ENCODE results near the gene MFAP1. TPM values are rescaled to one million over a fixed set of nuclear protein-coding genes. Genes with fewer than 3 reads are reported as not detected.
A peak's percentile ranks its signal among the peaks of the same experiment; 100 is the strongest.
"Not testable (repeated sequence)": the region's sequence is repeated elsewhere in the genome, so short reads cannot be mapped to it uniquely, and the experiment has no call there.

Gene MFAP1
- total and polyA plus RNA-seq, 2 donors = 18.7 to 35.9 TPM

DNA sequence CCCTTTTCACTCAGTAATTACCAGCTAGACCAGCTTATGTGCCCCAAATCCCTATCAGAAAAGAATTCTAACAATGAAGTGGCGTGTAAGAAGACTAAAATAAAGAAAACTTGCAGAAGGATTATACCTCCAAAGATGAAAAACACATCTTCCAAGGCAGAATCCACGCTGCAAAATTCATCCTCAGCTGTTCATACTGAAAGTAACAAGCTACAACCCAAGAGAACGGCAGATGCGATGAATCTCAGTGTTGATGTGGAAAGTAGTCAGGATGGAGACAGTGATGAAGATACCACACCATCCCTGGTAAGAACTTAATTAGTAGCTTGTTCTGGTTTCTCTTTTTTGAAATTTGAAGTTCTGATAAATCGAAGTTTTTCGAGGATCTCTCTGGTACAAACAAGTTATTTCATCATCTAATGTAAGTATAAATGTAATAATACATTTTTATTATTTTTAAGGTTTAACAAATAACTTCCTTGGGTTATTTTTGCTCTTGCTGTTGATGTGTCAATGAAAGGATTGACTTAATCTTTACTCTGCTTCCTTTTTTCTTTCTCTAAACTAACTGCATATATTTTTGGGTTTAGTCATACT lies 3.7 kb upstream of the MFAP1 start:
- H3K4me3 ChIP-seq (ENCODE audit: low read length in 2 of 2) = peak overlapping the region; percentile 75 to 83
- 63% methylated on average over 6 of the region's 6 CpGs for WGBS
- peaks cover 0 to 8% of the 10 kb centered on the region in 2 donors for H3K9me3 ChIP-seq (ENCODE audit: control insufficient read depth in 2 of 2, insufficient read depth in 1 of 2, low read length in 1 of 2)
- H3K27me3 ChIP-seq (ENCODE audit: control insufficient read depth in 2 of 2, insufficient read depth in 1 of 2, low read length in 1 of 2) = no peaks in the 10 kb centered on the region
- DNase-seq (ENCODE audit: low read depth in 6 of 9, low spot score in 9 of 9) = peak in 4 of 9 donors; percentile 11 to 36 (median 20)
- peaks cover 0 to 8% of the 10 kb centered on the region in 2 donors for H3K36me3 ChIP-seq (ENCODE audit: control insufficient read depth in 2 of 2, insufficient read depth in 2 of 2, low read length in 1 of 2)
- H3K4me1 ChIP-seq (ENCODE audit: control insufficient read depth in 2 of 2, insufficient read depth in 2 of 2, low read length in 2 of 2) = peaks cover 20 to 28% of the 10 kb centered on the region in 2 donors
- peak overlapping the region; percentile 36 to 65 for H3K27ac ChIP-seq (ENCODE audit: low read depth in 1 of 2, low read length in 1 of 2)

DNA sequence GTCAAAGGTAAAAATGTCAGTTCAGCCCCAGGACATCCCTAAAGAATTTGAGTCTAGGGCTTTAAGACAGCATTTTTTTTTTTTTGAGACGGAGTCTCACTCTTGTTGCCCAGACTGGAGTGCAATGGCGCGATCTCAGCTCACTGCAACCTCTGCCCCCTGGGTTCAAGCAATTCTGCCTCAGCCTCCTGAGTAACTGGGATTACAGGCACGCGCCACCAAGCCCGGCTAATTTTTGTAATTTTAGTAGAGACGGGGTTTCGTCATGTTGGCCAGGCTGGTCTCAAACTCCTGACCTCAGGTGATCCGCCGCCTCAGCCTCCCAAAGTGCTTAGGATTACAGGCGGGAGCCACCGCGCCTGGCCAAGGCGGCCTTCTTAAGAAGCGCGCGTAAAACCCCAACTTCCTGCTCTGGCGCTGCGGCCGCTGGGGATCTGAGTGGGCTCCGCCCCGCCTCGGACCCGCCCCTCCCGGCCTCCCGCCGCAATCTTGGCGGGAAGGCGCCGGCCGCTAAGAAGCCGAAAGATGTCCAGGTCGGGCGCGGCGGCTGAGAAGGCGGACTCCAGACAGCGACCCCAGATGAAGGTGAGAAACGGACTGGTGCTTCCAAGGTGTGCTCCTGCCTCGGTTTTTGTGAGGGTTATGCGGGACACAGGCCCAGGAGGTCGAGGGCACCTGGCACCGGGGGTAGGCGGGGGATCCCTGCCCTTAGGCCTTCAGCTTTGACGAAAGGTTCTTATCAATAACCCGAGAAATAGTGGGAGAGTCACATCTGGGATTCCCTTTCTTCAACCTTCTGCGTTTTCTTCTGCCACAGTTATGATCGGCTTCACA lies 2.2 kb upstream of the MFAP1 start, which contains the start of gene WDR76:
Gene WDR76, plus strand, starts transcription at position 495 of the 834 bp plus-strand sequence. Its CDS starts 31 bp downstream, at position 526.
- H3K27ac ChIP-seq (ENCODE audit: low read depth in 1 of 2, low read length in 1 of 2) = peak within 1 kb of the TSS; percentile 57 to 81
- H3K4me1 ChIP-seq (ENCODE audit: control insufficient read depth in 2 of 2, insufficient read depth in 2 of 2, low read length in 2 of 2) = peaks cover 21 to 31% of the 10 kb centered on the region in 2 donors

DNA sequence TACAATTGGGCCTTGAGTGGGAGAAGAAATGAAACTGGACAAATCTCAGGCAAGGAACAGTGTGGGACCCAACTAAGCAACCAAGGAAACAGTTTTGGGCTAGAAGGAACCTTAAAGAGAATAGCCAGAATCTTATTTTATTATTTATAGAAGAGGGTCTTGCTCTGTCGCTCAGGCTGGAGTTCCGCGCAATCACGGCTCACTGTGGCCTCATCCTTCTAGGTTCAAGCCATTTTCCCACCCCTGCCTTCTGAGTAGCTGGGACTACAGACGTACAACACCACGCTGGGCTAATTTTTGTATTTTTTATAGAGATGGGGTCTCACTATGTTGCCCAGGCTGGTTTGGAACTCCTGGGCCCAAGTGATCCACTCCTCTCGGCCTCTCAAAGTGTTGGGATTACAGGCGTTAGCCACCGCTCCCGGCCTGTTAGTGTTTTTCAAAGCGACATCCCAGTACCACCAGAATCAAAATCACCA lies 1.6 kb upstream of the MFAP1 start:
- DNase-seq (ENCODE audit: low read depth in 6 of 9, low spot score in 9 of 9) = no peak
- H3K27ac ChIP-seq (ENCODE audit: low read depth in 1 of 2, low read length in 1 of 2) = peak overlapping the region; percentile 0 to 81
- peaks cover 21 to 31% of the 10 kb centered on the region in 2 donors for H3K4me1 ChIP-seq (ENCODE audit: control insufficient read depth in 2 of 2, insufficient read depth in 2 of 2, low read length in 2 of 2)
- no peaks in the 10 kb centered on the region for H3K27me3 ChIP-seq (ENCODE audit: control insufficient read depth in 2 of 2, insufficient read depth in 1 of 2, low read length in 1 of 2)
- H3K36me3 ChIP-seq (ENCODE audit: control insufficient read depth in 2 of 2, insufficient read depth in 2 of 2, low read length in 1 of 2) = peaks cover 0 to 6% of the 10 kb centered on the region in 2 donors
- H3K9me3 ChIP-seq (ENCODE audit: control insufficient read depth in 2 of 2, insufficient read depth in 1 of 2, low read length in 1 of 2) = peaks cover 0 to 8% of the 10 kb centered on the region in 2 donors
- peak overlapping the region in 1 of 2 donors; percentile 75 for H3K4me3 ChIP-seq (ENCODE audit: low read length in 2 of 2)
- WGBS = 95% methylated on average over 11 of the region's 11 CpGs

More for the DNA sequence above, 2.2 kb upstream of the MFAP1 start, which contains the start of gene WDR76:
- DNase-seq (ENCODE audit: low read depth in 6 of 9, low spot score in 9 of 9) = peak in 8 of 9 donors; percentile 25 to 79 (median 50)
- Histone ChIP-seq H3K27me3 (ENCODE audit: control insufficient read depth in 2 of 2, insufficient read depth in 1 of 2, low read length in 1 of 2) (no peaks in the 10 kb centered on the region), H3K36me3 (ENCODE audit: control insufficient read depth in 2 of 2, insufficient read depth in 2 of 2, low read length in 1 of 2) (peaks cover 0 to 6% of the 10 kb centered on the region in 2 donors), H3K9me3 (ENCODE audit: control insufficient read depth in 2 of 2, insufficient read depth in 1 of 2, low read length in 1 of 2) (peaks cover 0 to 8% of the 10 kb centered on the region in 2 donors), H3K4me3 (ENCODE audit: low read length in 2 of 2) (peak within 1 kb of the TSS; percentile 75 to 83)
- 7% methylated on average over 48 of the region's 48 CpGs for WGBS

DNA sequence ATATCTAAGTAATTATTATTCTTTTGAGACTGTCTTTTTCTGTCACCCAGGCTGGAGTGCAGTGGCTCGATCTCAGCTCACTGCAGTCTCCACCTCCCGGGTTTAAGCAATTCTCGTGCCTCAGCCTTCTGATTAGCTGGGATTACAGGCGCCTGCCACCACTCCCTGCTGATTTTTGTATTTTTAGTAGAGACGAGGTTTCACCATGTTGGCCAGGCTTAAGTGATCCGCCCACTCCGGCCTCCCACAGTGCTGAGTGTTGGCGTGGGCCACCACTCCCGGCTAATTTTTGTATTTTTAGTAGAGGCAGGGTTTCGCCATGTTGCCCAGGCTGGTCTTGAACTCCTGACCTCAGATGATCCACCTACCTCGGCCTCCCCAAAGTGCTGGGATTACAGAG lies 815 bp upstream of the MFAP1 start:
- not testable (repeated sequence) for H3K27me3 ChIP-seq (ENCODE audit: control insufficient read depth in 2 of 2, insufficient read depth in 1 of 2, low read length in 1 of 2); H3K36me3 ChIP-seq (ENCODE audit: control insufficient read depth in 2 of 2, insufficient read depth in 2 of 2, low read length in 1 of 2); H3K4me3 ChIP-seq (ENCODE audit: low read length in 2 of 2); DNase-seq (ENCODE audit: low read depth in 6 of 9, low spot score in 9 of 9); H3K9me3 ChIP-seq (ENCODE audit: control insufficient read depth in 2 of 2, insufficient read depth in 1 of 2, low read length in 1 of 2); H3K27ac ChIP-seq (ENCODE audit: low read depth in 1 of 2, low read length in 1 of 2)
- 97% methylated on average over 11 of the region's 11 CpGs for WGBS
- H3K4me1 ChIP-seq (ENCODE audit: control insufficient read depth in 2 of 2, insufficient read depth in 2 of 2, low read length in 2 of 2) = peaks cover 21 to 31% of the 10 kb centered on the region in 2 donors

DNA sequence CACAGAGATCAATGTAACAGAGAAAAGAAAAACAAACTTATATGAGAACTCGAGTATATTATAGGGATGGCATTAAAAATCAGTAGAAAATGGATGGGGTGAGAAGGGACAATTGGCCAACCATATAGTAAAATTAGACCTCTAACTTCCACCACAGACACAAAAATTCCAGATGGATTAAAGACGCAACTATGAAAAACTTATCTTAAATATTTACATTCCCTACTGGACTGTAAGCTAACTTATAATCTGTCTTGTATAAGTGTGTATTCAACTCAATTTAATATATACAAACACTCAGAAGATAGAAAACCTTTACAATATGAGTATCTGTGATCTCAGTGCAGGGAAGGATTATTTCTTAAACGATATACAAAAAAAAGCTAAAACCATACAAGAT lies 3.0 kb downstream of the MFAP1 start:
- Histone ChIP-seq H3K27me3 (ENCODE audit: control insufficient read depth in 2 of 2, insufficient read depth in 1 of 2, low read length in 1 of 2) (no peaks in the 10 kb centered on the region), H3K4me1 (ENCODE audit: control insufficient read depth in 2 of 2, insufficient read depth in 2 of 2, low read length in 2 of 2) (peaks cover 15 to 20% of the 10 kb centered on the region in 2 donors), H3K27ac (ENCODE audit: low read depth in 1 of 2, low read length in 1 of 2) (no peak overlapping the region), H3K36me3 (ENCODE audit: control insufficient read depth in 2 of 2, insufficient read depth in 2 of 2, low read length in 1 of 2) (peaks cover 8 to 13% of the 10 kb centered on the region in 2 donors), H3K4me3 (ENCODE audit: low read length in 2 of 2) (no peak overlapping the region), H3K9me3 (ENCODE audit: control insufficient read depth in 2 of 2, insufficient read depth in 1 of 2, low read length in 1 of 2) (peaks cover 0 to 8% of the 10 kb centered on the region in 2 donors)
- no peak for DNase-seq (ENCODE audit: low read depth in 6 of 9, low spot score in 9 of 9)
- 96% methylated on average over 3 of the region's 3 CpGs for WGBS

DNA sequence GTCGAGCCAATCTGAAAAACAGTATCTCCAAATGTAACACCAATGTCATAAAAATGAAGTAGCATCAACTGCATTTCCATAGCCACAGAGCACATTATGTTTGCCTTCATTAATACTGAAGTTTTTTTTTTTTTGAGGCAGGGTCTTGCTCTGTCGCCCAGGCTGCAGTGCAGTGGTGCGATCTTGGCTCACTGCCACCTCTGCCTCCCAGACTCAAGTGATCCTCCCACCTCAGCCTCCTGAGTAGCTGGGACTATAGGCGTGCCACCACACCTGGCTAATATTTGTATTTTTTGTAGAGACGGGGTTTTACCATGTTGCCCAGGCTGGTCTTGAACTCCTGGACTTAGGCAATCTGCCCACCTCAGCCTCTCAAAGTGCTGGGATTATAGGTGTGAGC lies 9.4 kb downstream of the MFAP1 start:
- H3K4me1 ChIP-seq (ENCODE audit: control insufficient read depth in 2 of 2, insufficient read depth in 2 of 2, low read length in 2 of 2); H3K9me3 ChIP-seq (ENCODE audit: control insufficient read depth in 2 of 2, insufficient read depth in 1 of 2, low read length in 1 of 2); H3K27me3 ChIP-seq (ENCODE audit: control insufficient read depth in 2 of 2, insufficient read depth in 1 of 2, low read length in 1 of 2); DNase-seq (ENCODE audit: low read depth in 6 of 9, low spot score in 9 of 9); H3K4me3 ChIP-seq (ENCODE audit: low read length in 2 of 2); H3K27ac ChIP-seq (ENCODE audit: low read depth in 1 of 2, low read length in 1 of 2): not testable (repeated sequence)
- peaks cover 48 to 69% of the 10 kb centered on the region in 2 donors for H3K36me3 ChIP-seq (ENCODE audit: control insufficient read depth in 2 of 2, insufficient read depth in 2 of 2, low read length in 1 of 2)
- 97% methylated on average over 5 of the region's 5 CpGs for WGBS

DNA sequence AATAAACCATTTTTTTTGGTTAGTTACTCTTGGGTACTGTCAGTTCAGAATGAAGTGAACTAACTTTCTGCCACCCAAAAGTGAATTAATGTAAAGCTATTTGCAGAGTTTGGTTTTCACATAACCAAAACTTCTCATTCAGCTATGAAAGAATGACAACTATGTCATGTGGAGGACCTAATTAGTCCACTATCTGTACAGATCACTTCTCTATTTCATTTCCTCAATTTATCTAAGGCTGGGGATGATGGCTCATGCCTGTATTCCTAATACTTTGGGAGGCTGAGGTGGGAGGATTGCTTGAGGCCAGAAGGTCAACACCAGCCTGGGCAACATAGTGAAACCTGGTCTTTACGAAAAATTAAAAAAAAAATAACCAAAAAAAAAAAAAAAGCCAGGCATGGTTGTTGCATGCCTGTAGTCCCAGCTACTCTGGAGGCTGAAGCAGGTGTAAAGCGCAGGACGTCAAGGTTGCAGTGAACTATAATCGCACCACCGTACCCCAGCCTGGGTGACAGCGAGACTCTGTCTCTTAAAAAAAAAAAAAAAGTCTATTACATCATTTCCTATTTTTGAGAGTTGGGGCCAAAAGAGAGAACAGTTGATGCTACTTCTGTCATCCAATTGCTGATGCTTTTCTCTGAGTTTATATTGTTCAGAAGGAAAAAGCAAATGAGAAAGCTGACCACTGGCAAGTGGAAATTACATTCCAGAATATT lies 15.4 kb downstream of the MFAP1 start:
- Histone ChIP-seq H3K27me3 (ENCODE audit: control insufficient read depth in 2 of 2, insufficient read depth in 1 of 2, low read length in 1 of 2) (no peaks in the 10 kb centered on the region), H3K4me3 (ENCODE audit: low read length in 2 of 2) (no peak overlapping the region), H3K4me1 (ENCODE audit: control insufficient read depth in 2 of 2, insufficient read depth in 2 of 2, low read length in 2 of 2) (no peaks in the 10 kb centered on the region), H3K9me3 (ENCODE audit: control insufficient read depth in 2 of 2, insufficient read depth in 1 of 2, low read length in 1 of 2) (no peaks in the 10 kb centered on the region), H3K27ac (ENCODE audit: low read depth in 1 of 2, low read length in 1 of 2) (no peak overlapping the region), H3K36me3 (ENCODE audit: control insufficient read depth in 2 of 2, insufficient read depth in 2 of 2, low read length in 1 of 2) (peaks cover 61 to 94% of the 10 kb centered on the region in 2 donors)
- WGBS = 96% methylated on average over 6 of the region's 6 CpGs
- DNase-seq (ENCODE audit: low read depth in 6 of 9, low spot score in 9 of 9) = no peak

DNA sequence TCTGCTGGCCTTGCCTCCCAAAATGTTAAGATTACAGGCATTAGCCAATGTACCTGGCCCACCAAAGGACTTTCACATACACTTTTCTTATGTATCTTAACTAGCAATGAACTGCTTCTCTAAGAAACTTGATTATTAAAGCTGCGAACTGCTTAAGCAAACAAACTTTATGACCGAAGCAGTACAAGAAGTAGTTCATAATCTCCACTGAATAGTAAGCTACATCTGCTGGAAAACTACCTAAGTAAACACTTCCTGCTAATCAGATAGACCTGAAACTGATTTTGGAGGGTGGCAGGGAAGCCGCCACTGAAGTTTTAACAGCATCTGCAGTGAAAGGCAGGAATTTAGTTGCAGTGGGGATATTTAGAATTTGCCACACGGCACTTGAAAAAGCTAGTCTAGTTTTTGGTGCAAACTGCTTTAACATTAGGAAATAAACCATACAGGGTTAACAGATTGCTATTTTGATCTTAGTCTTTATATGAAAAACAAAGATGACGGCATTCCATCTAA lies 16.0 kb downstream of the MFAP1 start:
- H3K4me1 ChIP-seq (ENCODE audit: control insufficient read depth in 2 of 2, insufficient read depth in 2 of 2, low read length in 2 of 2) = no peaks in the 10 kb centered on the region
- H3K36me3 ChIP-seq (ENCODE audit: control insufficient read depth in 2 of 2, insufficient read depth in 2 of 2, low read length in 1 of 2) = peaks cover 58 to 92% of the 10 kb centered on the region in 2 donors
- no peak overlapping the region for H3K4me3 ChIP-seq (ENCODE audit: low read length in 2 of 2)
- 99% methylated on average over 5 of the region's 5 CpGs for WGBS
- H3K27me3 ChIP-seq (ENCODE audit: control insufficient read depth in 2 of 2, insufficient read depth in 1 of 2, low read length in 1 of 2) = no peaks in the 10 kb centered on the region
- no peak for DNase-seq (ENCODE audit: low read depth in 6 of 9, low spot score in 9 of 9)
- no peak overlapping the region for H3K27ac ChIP-seq (ENCODE audit: low read depth in 1 of 2, low read length in 1 of 2)
- no peaks in the 10 kb centered on the region for H3K9me3 ChIP-seq (ENCODE audit: control insufficient read depth in 2 of 2, insufficient read depth in 1 of 2, low read length in 1 of 2)
